Measurements from ENCODE around the gene PRRG2. TPM values are rescaled to one million over a fixed set of nuclear protein-coding genes. Genes with fewer than 3 reads are reported as not detected.

PRRG2 gene
- total and polyA plus RNA-seq, 2 of the 13 experiments (the other 11 are each of a cell fraction or from before 2014, with no cell fraction given), result 0.66 to 0.82 TPM

DNA sequence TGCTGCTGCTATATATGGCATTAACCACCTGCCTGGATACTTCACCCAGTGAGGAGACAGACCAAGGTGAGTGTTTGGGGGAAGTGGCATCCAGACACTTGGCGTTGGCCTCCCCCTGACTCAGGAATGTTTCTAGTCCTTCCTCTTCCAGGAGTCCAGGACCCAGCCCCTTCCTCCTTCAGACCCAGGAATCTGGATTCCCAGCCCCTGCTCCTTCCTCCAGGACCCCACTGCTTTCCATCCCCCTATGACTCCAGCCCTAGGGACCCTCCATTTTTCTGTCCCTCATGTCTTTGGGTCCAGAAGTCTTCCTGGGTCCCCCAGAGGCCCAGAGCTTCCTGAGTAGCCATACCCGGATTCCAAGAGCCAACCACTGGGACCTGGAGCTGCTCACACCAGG, 2.1 kb downstream of the PRRG2 start (continued):
- TF ChIP-seq, protein P1, sequence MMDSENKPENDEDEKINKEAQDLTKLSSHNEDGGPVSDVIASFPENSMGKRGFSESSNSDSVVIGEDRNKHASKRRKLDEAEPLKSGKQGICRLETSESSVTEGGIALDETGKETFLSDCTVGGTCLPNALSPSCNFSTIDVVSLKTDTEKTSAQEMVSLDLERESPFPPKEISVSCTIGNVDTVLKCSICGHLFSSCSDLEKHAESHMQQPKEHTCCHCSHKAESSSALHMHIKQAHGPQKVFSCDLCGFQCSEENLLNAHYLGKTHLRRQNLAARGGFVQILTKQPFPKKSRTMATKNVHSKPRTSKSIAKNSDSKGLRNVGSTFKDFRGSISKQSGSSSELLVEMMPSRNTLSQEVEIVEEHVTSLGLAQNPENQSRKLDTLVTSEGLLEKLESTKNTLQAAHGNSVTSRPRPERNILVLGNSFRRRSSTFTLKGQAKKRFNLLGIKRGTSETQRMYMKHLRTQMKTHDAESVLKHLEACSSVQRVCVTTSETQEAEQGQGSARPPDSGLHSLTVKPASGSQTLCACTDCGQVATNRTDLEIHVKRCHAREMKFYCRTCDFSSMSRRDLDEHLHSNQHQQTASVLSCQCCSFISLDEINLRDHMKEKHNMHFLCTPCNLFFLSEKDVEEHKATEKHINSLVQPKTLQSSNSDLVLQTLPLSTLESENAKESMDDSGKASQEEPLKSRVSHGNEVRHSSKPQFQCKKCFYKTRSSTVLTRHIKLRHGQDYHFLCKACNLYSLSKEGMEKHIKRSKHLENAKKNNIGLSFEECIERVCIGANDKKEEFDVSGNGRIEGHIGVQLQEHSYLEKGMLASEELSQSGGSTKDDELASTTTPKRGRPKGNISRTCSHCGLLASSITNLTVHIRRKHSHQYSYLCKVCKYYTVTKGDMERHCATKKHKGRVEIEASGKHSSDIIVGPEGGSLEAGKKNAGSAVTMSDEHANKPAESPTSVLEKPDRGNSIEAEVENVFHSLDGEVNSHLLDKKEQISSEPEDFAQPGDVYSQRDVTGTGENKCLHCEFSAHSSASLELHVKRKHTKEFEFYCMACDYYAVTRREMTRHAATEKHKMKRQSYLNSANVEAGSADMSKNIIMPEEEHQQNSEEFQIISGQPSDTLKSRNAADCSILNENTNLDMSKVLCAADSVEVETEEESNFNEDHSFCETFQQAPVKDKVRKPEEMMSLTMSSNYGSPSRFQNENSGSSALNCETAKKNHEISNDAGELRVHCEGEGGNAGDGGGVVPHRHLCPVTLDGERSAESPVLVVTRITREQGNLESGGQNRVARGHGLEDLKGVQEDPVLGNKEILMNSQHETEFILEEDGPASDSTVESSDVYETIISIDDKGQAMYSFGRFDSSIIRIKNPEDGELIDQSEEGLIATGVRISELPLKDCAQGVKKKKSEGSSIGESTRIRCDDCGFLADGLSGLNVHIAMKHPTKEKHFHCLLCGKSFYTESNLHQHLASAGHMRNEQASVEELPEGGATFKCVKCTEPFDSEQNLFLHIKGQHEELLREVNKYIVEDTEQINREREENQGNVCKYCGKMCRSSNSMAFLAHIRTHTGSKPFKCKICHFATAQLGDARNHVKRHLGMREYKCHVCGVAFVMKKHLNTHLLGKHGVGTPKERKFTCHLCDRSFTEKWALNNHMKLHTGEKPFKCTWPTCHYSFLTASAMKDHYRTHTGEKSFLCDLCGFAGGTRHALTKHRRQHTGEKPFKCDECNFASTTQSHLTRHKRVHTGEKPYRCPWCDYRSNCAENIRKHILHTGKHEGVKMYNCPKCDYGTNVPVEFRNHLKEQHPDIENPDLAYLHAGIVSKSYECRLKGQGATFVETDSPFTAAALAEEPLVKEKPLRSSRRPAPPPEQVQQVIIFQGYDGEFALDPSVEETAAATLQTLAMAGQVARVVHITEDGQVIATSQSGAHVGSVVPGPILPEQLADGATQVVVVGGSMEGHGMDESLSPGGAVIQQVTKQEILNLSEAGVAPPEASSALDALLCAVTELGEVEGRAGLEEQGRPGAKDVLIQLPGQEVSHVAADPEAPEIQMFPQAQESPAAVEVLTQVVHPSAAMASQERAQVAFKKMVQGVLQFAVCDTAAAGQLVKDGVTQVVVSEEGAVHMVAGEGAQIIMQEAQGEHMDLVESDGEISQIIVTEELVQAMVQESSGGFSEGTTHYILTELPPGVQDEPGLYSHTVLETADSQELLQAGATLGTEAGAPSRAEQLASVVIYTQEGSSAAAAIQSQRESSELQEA (CRISPR knock-in tag; IDR thresholded peaks at IDR 0.05; ENCODE audit: not compliant biosample characterization), result no peak
- TF ChIP-seq ZFP82 (CRISPR knock-in tag; IDR thresholded peaks at IDR 0.05; ENCODE audit: borderline replicate concordance) (no peak), ZBTB8A (CRISPR knock-in tag; IDR thresholded peaks at IDR 0.05; ENCODE audit: borderline replicate concordance, low read depth) (no peak), SIX4 (CRISPR knock-in tag; IDR thresholded peaks at IDR 0.05) (no peak)
- TF ChIP-seq, protein P2, sequence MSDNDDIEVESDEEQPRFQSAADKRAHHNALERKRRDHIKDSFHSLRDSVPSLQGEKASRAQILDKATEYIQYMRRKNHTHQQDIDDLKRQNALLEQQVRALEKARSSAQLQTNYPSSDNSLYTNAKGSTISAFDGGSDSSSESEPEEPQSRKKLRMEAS (IDR thresholded peaks at IDR 0.05), result no peak

Data from HepG2 (cell line).